ENCODE results near the gene OR1J2.

GRCh38 chr9:122474561-122474960, 36.0 kb upstream of the OR1J2 start:
- no peak for TF ChIP-seq CTCF (IDR thresholded peaks at IDR 0.05)
- TF ChIP-seq POLR2AphosphoS5 (IDR thresholded peaks at IDR 0.05): no peak
